ENCODE measurements around the gene TMEM60. TPM values are rescaled to one million over a fixed set of nuclear protein-coding genes. Genes with fewer than 3 reads are reported as not detected.
"Not testable (repeated sequence)": the region's sequence is repeated elsewhere in the genome, so short reads cannot be mapped to it uniquely, and the experiment has no call there.

The TMEM60 gene
- total RNA-seq, 2 experiments from 2014 or later: 8.1 to 8.6 TPM

DNA sequence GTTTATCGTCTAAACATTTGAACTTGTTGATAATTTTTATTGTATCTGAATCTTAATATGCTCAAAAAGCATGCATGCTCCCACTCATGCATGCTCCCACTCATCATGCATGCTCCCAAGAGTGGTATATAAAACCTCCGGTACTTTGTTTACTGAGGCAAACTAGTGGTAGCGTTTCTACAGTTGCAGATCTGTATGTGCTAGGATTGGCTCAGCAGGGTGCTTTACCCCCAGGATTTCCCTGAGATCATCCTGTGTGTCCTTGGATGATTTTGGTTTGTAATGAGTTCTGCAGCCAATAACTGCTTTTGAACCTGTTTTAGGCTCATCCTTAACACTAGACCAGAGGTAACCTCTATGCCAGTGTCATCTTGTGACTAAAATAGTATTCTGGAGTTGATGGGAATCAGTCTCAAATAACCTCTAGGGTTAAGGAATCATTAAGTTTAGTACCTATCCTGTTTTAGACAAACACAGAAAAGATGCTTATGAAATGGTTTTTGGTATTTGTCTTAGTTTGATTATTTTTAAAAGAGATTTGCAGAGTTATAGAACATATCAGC lies 40.8 kb upstream of the TMEM60 start:
- DNase-seq: no peak
- POLR2A ChIA-PET: no interaction called here

DNA sequence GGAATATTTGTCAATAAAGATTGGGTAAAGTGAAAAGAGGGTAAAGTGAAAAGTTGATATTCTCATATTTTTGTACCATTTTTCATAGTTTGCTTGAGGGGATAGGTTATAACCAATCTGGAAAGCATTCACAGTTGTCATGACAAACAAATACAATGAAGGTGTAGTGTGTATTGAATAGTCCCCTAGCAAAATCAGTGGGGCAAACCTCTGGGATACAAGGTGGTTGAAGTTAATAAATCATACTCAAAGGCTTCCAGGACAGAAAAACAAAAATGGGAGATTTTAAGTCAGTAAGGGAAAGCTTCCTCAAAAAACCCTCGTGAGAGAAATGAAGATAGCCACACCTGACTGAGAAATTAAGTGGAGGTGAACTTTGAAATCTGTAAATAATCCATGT lies 39.7 kb upstream of the TMEM60 start:
- H3K4me1 Mint-ChIP-seq (ENCODE audit: low read depth): peaks cover 15% of the 10 kb centered on the region
- DNase-seq: no peak
- peaks cover 8% of the 10 kb centered on the region for H3K36me3 Mint-ChIP-seq (ENCODE audit: low read depth)
- H3K9me3 Mint-ChIP-seq: no peaks in the 10 kb centered on the region
- H3K27me3 Mint-ChIP-seq: no peaks in the 10 kb centered on the region
- intact Hi-C loops (cut with micrococcal nuclease): no loop called here
- TF ChIP-seq, protein P1, sequence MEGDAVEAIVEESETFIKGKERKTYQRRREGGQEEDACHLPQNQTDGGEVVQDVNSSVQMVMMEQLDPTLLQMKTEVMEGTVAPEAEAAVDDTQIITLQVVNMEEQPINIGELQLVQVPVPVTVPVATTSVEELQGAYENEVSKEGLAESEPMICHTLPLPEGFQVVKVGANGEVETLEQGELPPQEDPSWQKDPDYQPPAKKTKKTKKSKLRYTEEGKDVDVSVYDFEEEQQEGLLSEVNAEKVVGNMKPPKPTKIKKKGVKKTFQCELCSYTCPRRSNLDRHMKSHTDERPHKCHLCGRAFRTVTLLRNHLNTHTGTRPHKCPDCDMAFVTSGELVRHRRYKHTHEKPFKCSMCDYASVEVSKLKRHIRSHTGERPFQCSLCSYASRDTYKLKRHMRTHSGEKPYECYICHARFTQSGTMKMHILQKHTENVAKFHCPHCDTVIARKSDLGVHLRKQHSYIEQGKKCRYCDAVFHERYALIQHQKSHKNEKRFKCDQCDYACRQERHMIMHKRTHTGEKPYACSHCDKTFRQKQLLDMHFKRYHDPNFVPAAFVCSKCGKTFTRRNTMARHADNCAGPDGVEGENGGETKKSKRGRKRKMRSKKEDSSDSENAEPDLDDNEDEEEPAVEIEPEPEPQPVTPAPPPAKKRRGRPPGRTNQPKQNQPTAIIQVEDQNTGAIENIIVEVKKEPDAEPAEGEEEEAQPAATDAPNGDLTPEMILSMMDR (IDR thresholded peaks at IDR 0.05): no peak
- ChIA-PET POLR2A (no interaction called here), CTCF (no interaction called here)
- H3K27ac Mint-ChIP-seq: no peak overlapping the region
- no peak overlapping the region for H3K4me3 Mint-ChIP-seq
- no peak for ATAC-seq

More for the DNA sequence above, 40.8 kb upstream of the TMEM60 start:
- peaks cover 12% of the 10 kb centered on the region for H3K4me1 Mint-ChIP-seq (ENCODE audit: low read depth)
- no peak overlapping the region for H3K4me3 Mint-ChIP-seq
- H3K27ac Mint-ChIP-seq: no peak overlapping the region
- CTCF ChIA-PET: no interaction called here
- intact Hi-C loops (cut with micrococcal nuclease): no loop called here
- peaks cover 11% of the 10 kb centered on the region for H3K36me3 Mint-ChIP-seq (ENCODE audit: low read depth)
- no peaks in the 10 kb centered on the region for H3K27me3 Mint-ChIP-seq
- ATAC-seq: no peak
- no peaks in the 10 kb centered on the region for H3K9me3 Mint-ChIP-seq
- TF ChIP-seq, protein P1 (IDR thresholded peaks at IDR 0.05): no peak

DNA sequence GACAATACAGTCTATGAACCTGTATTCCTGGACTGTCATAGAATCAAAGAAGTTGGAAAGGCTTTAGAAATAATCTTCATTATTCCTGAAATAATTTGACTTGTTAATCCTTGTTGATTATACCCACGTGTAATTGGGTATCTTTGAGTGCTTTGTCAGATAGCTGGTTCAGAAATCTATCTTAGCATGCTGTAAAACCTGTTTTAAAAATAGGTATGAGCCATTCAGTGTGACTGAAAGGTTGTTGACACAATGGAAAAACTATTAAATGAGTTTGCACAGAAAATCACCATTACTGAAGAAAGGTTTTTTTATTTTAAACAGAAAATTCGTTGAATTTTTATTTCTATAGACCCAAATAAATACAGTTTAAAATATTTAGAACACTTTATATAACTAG lies 39.0 kb upstream of the TMEM60 start:
- no peak for ATAC-seq
- POLR2A ChIA-PET: no interaction called here
- TF ChIP-seq, protein P1 (IDR thresholded peaks at IDR 0.05): no peak
- Mint-ChIP-seq H3K27ac (no peak overlapping the region), H3K9me3 (no peaks in the 10 kb centered on the region), H3K4me1 (ENCODE audit: low read depth) (peaks cover 18% of the 10 kb centered on the region), H3K27me3 (no peaks in the 10 kb centered on the region), H3K36me3 (ENCODE audit: low read depth) (peaks cover 8% of the 10 kb centered on the region), H3K4me3 (no peak overlapping the region)
- intact Hi-C loops (cut with micrococcal nuclease): no loop called here
- DNase-seq: no peak
- CTCF ChIA-PET: no interaction called here

DNA sequence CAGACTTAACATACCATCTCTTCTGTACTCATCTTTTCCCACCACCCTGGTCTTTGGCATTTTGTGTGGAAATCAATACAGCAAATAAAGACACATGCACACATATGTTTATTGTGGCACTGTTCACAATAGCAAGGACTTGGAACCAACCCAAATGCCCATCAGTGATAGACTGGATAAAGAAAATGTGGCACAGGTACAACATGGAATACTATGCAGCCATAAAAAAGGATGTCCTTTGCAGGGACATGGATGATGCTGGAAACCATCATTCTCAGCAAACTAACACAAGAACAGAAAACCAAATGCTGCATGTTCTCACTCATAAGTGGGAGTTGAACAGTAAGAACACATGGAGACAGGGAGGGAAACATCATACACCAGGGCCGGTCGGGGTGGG lies 38.2 kb upstream of the TMEM60 start:
- ATAC-seq; CTCF ChIA-PET; POLR2A ChIA-PET; H3K4me3 Mint-ChIP-seq; H3K36me3 Mint-ChIP-seq (ENCODE audit: low read depth); DNase-seq; H3K27me3 Mint-ChIP-seq; intact Hi-C loops (cut with micrococcal nuclease); H3K27ac Mint-ChIP-seq; H3K9me3 Mint-ChIP-seq: not testable (repeated sequence)
- H3K4me1 Mint-ChIP-seq (ENCODE audit: low read depth): peaks cover 25% of the 10 kb centered on the region

DNA sequence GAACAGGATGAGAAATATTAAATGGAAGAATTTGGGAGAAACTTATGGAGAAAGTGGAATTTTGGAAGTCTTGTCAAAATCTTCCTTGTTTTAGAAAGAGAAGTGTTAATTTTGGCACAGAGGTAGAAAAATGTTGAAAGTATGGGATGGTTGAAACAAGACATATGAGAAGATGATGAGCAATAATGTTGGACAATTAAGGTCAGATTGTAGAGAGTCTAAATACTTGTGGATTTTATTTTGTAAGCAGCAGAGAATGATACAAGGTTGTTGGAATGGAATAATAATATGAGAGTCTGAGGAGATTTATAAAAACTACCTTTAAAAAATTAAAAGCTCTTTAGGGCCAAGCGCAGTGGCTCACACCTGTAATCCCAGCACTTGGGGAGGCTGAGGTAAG lies 34.9 kb upstream of the TMEM60 start:
- no peaks in the 10 kb centered on the region for H3K9me3 Mint-ChIP-seq
- peaks cover 39% of the 10 kb centered on the region for H3K4me1 Mint-ChIP-seq (ENCODE audit: low read depth)
- TF ChIP-seq, protein P1 (IDR thresholded peaks at IDR 0.05): no peak
- H3K27ac Mint-ChIP-seq: no peak overlapping the region
- ChIA-PET CTCF (no interaction called here), POLR2A (no interaction called here)
- H3K4me3 Mint-ChIP-seq: no peak overlapping the region
- H3K27me3 Mint-ChIP-seq: no peaks in the 10 kb centered on the region
- peaks cover 10% of the 10 kb centered on the region for H3K36me3 Mint-ChIP-seq (ENCODE audit: low read depth)
- ATAC-seq (no peak), DNase-seq (no peak)
- intact Hi-C loops (cut with micrococcal nuclease): no loop called here

DNA sequence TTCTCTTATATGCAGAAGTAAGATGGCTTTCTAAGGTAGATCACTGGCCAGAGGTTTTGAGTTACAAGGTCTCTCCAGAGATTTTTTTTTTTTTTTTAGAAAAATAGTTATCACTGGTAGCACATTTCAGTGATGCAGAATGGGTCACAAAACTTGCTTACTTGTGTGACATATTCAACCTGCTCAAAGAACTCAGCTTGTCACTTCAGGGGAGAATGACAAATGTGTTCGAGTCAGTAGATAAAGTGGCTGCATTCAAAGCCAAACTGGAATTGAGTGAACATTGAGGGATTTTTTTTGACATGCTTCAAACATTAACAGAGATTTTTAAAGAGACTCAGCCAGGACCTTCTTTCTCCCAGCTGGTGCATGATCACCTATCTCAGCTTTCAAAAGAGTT lies 33.7 kb upstream of the TMEM60 start:
- H3K27ac Mint-ChIP-seq: no peak overlapping the region
- POLR2A ChIA-PET: no interaction called here
- CTCF ChIA-PET: interaction anchor here (0.6 kb wide), 1 partner anchor 57 kb away, joined by 3 read pairs; no protein-coding TSS in a partner anchor

More for the DNA sequence above, 33.7 kb upstream of the TMEM60 start:
- TF ChIP-seq, protein P1 (IDR thresholded peaks at IDR 0.05): no peak
- Mint-ChIP-seq H3K4me1 (ENCODE audit: low read depth) (peaks cover 39% of the 10 kb centered on the region), H3K4me3 (no peak overlapping the region), H3K27me3 (no peaks in the 10 kb centered on the region), H3K36me3 (ENCODE audit: low read depth) (peaks cover 10% of the 10 kb centered on the region), H3K9me3 (no peaks in the 10 kb centered on the region)
- DNase-seq (no peak), ATAC-seq (no peak)
- intact Hi-C loops (cut with micrococcal nuclease): no loop called here

All from activated CD8-positive, alpha-beta T cell treated with anti-CD3 and anti-CD28 coated beads for 36 hours (primary cell).